Measurements from ENCODE around the gene CELF2. TPM values are rescaled to one million over a fixed set of nuclear protein-coding genes. Genes with fewer than 3 reads are reported as not detected.

Gene CELF2
- total and polyA plus RNA-seq, 12 donors: 13.0 to 90.9 (median 80.9) TPM

DNA sequence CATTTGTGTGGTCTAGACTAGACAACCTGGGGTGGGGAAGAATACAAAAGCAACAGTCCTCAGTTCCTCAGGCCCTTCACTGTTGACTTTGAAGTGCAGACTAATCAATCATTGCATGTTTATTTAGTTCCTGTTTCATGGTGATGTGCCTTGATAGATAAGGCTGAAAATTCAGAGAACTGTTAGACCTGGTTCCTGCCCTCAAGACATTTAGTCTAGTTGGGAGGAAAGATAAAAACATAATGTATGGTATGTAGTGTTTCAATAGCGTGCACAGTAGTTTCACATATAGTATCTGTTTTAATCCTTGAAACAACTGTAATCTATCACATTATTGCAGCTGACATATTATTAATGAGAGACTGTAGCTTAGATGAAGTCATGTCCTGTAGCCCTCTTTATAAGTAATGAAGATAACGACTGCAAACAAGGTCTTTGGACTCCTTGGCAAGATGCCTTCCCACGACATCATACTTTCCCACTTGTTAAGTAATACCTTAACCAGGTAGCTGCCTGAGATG, 124.0 kb downstream of the CELF2 start:
- Histone ChIP-seq H3K36me3 (no peaks in the 10 kb centered on the region), H3K9me3 (no peaks in the 10 kb centered on the region), H3K4me1 (peaks cover 0 to 38% (median 24%) of the 10 kb centered on the region in 9 donors), H3K27me3 (no peaks in the 10 kb centered on the region), H3K4me3 (no peak overlapping the region), H3K27ac (no peak overlapping the region)
- TF ChIP-seq, protein P1, sequence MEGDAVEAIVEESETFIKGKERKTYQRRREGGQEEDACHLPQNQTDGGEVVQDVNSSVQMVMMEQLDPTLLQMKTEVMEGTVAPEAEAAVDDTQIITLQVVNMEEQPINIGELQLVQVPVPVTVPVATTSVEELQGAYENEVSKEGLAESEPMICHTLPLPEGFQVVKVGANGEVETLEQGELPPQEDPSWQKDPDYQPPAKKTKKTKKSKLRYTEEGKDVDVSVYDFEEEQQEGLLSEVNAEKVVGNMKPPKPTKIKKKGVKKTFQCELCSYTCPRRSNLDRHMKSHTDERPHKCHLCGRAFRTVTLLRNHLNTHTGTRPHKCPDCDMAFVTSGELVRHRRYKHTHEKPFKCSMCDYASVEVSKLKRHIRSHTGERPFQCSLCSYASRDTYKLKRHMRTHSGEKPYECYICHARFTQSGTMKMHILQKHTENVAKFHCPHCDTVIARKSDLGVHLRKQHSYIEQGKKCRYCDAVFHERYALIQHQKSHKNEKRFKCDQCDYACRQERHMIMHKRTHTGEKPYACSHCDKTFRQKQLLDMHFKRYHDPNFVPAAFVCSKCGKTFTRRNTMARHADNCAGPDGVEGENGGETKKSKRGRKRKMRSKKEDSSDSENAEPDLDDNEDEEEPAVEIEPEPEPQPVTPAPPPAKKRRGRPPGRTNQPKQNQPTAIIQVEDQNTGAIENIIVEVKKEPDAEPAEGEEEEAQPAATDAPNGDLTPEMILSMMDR (IDR thresholded peaks at IDR 0.05): no peak
- intact Hi-C loops (cut with DNase I): no loop called here
- ATAC-seq (no peak), DNase-seq (no peak)
- 47 to 51% methylated on average over 3 of the region's 3 CpGs for WGBS, 2 donors

GRCh38 chr10:11142777-11143176, 125.1 kb downstream of the CELF2 start:
- no peak overlapping the region for H3K4me3 ChIP-seq
- H3K27me3 ChIP-seq: no peaks in the 10 kb centered on the region
- ATAC-seq (no peak), DNase-seq (no peak)
- TF ChIP-seq, protein P1 (IDR thresholded peaks at IDR 0.05): no peak
- H3K36me3 ChIP-seq: no peaks in the 10 kb centered on the region
- no peak overlapping the region for H3K27ac ChIP-seq
- 89 to 92% methylated on average over 8 of the region's 8 CpGs for WGBS, 2 donors
- no peaks in the 10 kb centered on the region for H3K9me3 ChIP-seq
- H3K4me1 ChIP-seq: peaks cover under 1 to 49% (median 35%) of the 10 kb centered on the region in 9 donors
- intact Hi-C loops (cut with DNase I): no loop called here

DNA sequence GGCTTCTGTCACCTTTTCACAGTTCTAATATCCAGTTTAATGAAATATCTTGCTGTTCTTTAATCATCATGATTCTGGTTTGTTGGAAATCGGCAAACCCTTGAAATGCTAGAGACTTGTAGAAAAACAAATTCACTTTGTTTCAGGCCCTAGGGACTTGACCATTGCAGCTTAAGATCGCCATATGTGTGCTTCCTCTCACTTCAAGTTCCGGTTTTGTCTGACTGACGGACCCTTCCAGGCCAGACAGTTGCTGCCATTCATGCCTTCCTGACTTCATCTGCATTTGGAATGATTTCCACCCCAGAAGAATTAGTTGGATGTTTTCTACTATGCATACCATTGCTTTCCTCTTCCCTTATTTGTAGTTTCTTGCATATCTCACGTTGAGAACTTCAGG, 125.6 kb downstream of the CELF2 start:
- H3K36me3 ChIP-seq: no peaks in the 10 kb centered on the region
- H3K4me3 ChIP-seq: no peak overlapping the region
- intact Hi-C loops (cut with DNase I): no loop called here
- WGBS, 2 donors: 77 to 80% methylated on average over 5 of the region's 5 CpGs
- no peaks in the 10 kb centered on the region for H3K27me3 ChIP-seq
- no peak overlapping the region for H3K27ac ChIP-seq
- H3K9me3 ChIP-seq: no peaks in the 10 kb centered on the region
- TF ChIP-seq, protein P1 (IDR thresholded peaks at IDR 0.05): no peak
- DNase-seq (no peak), ATAC-seq (no peak)
- H3K4me1 ChIP-seq: peaks cover 2 to 53% (median 40%) of the 10 kb centered on the region in 9 donors

- ATAC-seq (peak in 1 of 8 donors; percentile 6), DNase-seq (no peak)
- intact Hi-C loops (cut with DNase I): no loop called here
- TF ChIP-seq, protein P1 (IDR thresholded peaks at IDR 0.05): no peak
- no peaks in the 10 kb centered on the region for H3K27me3 ChIP-seq
- WGBS, 2 donors: 72 to 74% methylated on average over 11 of the region's 11 CpGs
- H3K27ac ChIP-seq: peak overlapping the region in 8 of 10 donors; percentile 59 to 83 (median 70)
- H3K36me3 ChIP-seq: no peaks in the 10 kb centered on the region
- H3K4me1 ChIP-seq: peaks cover 2 to 69% (median 54%) of the 10 kb centered on the region in 9 donors
- H3K9me3 ChIP-seq: no peaks in the 10 kb centered on the region
- H3K4me3 ChIP-seq: peak overlapping the region in 4 of 10 donors; percentile 4 to 22 (median 14)
Observed at GRCh38 chr10:11144626-11145494, 127.2 kb downstream of the CELF2 start.
